MM.1S (cell line): ENCODE results near the gene PKHD1.
"Not testable (repeated sequence)": the region's sequence is repeated elsewhere in the genome, so short reads cannot be mapped to it uniquely, and the experiment has no call there.

Experiments used
- CTCF ChIP-seq: fragments of 300-600 bp; sonication (generic); IDR thresholded peaks from 2 replicates; pipeline ENCODE4 v1.5.1; 2016; ENCODE audit warnings: antibody characterized with exemption, low read length, mixed read lengths
- EZH2phosphoT487 ChIP-seq: fragments of 300-600 bp; sonication (generic); IDR thresholded peaks from 2 replicates; pipeline ENCODE4 v1.6.1; 2018; ENCODE audit warnings: antibody characterized with exemption, low read length

- not testable (repeated sequence) for TF ChIP-seq CTCF, EZH2phosphoT487
These were observed 164.9 kb downstream of the PKHD1 start for GRCh38 chr6:51922479-51922878.
